Osteocyte (in vitro differentiated cells): ENCODE data around the gene ULK1. TPM values are rescaled to one million over a fixed set of nuclear protein-coding genes. Genes with fewer than 3 reads are reported as not detected.
A peak's percentile ranks its signal among the peaks of the same experiment; 100 is the strongest.
"Not testable (repeated sequence)": the region's sequence is repeated elsewhere in the genome, so short reads cannot be mapped to it uniquely, and the experiment has no call there.

Experiments used
- DNase-seq: peaks from one replicate; pipeline ENCODE4 v3.0.0; 2021; ENCODE audit warnings: mixed read lengths; ENCODE audit not compliant: unreplicated experiment; ENCODE audit errors: extremely low spot score
- H3K27ac Mint-ChIP-seq: one replicate; pipeline ENCODE4 v1.8.0; 2021; ENCODE audit warnings: mild to moderate bottlenecking, mixed read lengths; ENCODE audit not compliant: unreplicated experiment
- H3K27me3 Mint-ChIP-seq: one replicate; pipeline ENCODE4 v1.8.0; 2021; ENCODE audit warnings: mixed read lengths; ENCODE audit not compliant: unreplicated experiment
- H3K36me3 Mint-ChIP-seq: one replicate; pipeline ENCODE4 v1.8.0; 2021; ENCODE audit warnings: mixed read lengths; ENCODE audit not compliant: unreplicated experiment
- H3K4me1 Mint-ChIP-seq: one replicate; pipeline ENCODE4 v1.8.0; 2021; ENCODE audit warnings: mixed read lengths; ENCODE audit not compliant: unreplicated experiment
- H3K4me3 Mint-ChIP-seq: one replicate; pipeline ENCODE4 v1.8.0; 2021; ENCODE audit warnings: mild to moderate bottlenecking, moderate library complexity, mixed read lengths; ENCODE audit not compliant: unreplicated experiment
- H3K9me3 Mint-ChIP-seq: one replicate; pipeline ENCODE4 v1.8.0; 2021; ENCODE audit warnings: mixed read lengths; ENCODE audit not compliant: unreplicated experiment
- CTCF ChIP-seq: fragments of 200-600 bp; sonication (generic); IDR thresholded peaks from 2 replicates; pipeline ENCODE4 v1.5.0; 2021; ENCODE audit warnings: antibody characterized with exemption, mild to moderate bottlenecking, moderate library complexity
- total RNA-seq: library from RNA; stranded (reverse); gene quantifications from 2 replicates; pipeline ENCODE4 v1.2.1, GENCODE V29; 2021

ULK1 gene
- total RNA-seq, 1 donor from 2014 or later = 69.6 TPM

DNA sequence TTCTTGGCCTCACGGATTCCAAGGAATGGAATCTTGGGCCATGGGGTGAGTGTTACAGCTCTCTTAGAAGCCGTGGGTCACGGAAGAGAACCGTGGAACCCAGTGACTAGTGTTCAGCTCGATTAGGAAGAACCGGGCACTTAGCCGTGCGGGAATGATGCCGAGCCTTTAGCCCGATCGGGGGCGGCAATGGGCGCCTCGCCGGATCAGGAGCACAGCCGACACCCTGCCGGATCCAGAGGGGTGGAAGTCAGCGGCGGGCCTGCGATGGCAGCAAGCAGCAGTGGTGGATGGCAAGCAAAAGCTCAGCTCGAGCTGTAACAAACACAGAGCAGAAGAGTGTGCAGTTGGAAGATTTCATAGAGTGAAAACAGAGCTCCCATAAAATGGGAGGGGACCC, 21.1 kb upstream of the ULK1 start:
- no peak overlapping the region for H3K27ac Mint-ChIP-seq
- H3K27me3 Mint-ChIP-seq = no peaks in the 10 kb centered on the region
- no peaks in the 10 kb centered on the region for H3K36me3 Mint-ChIP-seq
- no peak overlapping the region for H3K4me3 Mint-ChIP-seq
- H3K4me1 Mint-ChIP-seq = peaks cover 20% of the 10 kb centered on the region
- no peak for DNase-seq
- no peak for TF ChIP-seq CTCF
- H3K9me3 Mint-ChIP-seq = no peaks in the 10 kb centered on the region

GRCh38 chr12:131874972-131875371, 19.4 kb upstream of the ULK1 start:
- not testable (repeated sequence) for H3K27ac Mint-ChIP-seq, H3K4me3 Mint-ChIP-seq, H3K9me3 Mint-ChIP-seq, H3K27me3 Mint-ChIP-seq, H3K36me3 Mint-ChIP-seq, DNase-seq
- H3K4me1 Mint-ChIP-seq = peaks cover 17% of the 10 kb centered on the region

DNA sequence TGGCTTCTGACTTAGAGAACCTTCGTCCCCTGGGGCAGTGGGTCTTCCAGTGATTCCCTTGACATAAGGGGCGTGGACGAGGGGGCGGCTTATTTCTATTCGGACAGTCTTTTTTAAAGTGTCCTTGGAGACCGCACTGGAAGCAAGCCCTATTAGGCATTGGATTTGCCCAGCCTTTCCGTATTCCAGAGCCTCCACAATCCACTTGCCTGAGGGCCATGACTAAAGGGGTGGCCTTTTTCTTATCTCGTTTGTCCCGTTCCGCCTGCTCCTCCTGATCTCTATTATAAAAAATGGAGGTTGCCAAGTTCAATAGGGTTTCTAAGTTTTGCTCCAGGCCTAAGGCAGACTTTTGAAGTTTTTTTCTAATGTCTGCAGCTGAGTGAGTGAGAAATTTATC, 17.2 kb upstream of the ULK1 start:
- H3K27ac Mint-ChIP-seq, H3K9me3 Mint-ChIP-seq, DNase-seq, H3K36me3 Mint-ChIP-seq, H3K4me1 Mint-ChIP-seq, H3K27me3 Mint-ChIP-seq, H3K4me3 Mint-ChIP-seq: not testable (repeated sequence)

- not testable (repeated sequence) for H3K27ac Mint-ChIP-seq, H3K27me3 Mint-ChIP-seq, DNase-seq, H3K4me3 Mint-ChIP-seq, H3K36me3 Mint-ChIP-seq, H3K9me3 Mint-ChIP-seq, H3K4me1 Mint-ChIP-seq
These were observed 16.0 kb upstream of the ULK1 start for GRCh38 chr12:131878436-131878835.

DNA sequence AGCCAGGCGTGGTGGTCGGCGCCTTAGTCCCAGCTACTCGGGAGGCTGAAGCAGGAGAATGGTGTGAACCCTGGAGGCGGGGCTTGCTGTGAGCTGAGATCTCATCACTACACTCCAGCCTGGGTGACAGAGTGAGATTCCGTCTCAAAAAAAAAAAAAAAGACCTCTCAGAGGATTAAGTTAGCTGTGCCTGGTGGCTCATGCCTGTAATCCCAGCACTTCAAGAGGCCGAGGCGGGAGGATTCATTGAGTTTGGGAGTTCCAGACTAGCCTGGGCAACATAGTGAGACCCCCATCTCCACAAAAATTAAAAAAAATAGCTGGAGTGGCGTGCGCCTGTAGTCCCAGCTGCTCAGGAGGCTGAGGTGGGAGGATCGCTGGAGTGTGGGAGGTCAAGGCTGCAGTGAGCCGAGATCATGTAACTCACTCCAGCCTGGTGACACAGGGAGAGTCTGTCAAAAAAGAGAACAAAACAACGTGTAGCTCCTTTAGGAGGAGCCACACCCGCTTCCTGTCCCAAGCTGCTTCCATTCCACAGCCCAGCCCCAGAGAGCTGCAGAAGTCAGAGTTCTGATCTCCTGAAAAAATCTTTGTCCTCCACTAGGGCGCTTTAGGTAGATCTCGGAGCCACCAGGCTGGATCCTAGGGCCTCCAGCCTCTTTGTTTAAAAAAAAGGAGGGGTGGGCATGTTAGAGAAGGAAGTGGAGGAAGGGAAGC, 11.5 kb upstream of the ULK1 start:
- Mint-ChIP-seq H3K27me3 (peaks cover 2% of the 10 kb centered on the region), H3K4me1 (peaks cover 14% of the 10 kb centered on the region), H3K36me3 (no peaks in the 10 kb centered on the region), H3K4me3 (peak overlapping the region; percentile 38), H3K27ac (peak overlapping the region; percentile 91), H3K9me3 (no peaks in the 10 kb centered on the region)
- DNase-seq = no peak
- peak; percentile 27 for TF ChIP-seq CTCF

- DNase-seq = no peak
- peaks cover 2% of the 10 kb centered on the region for H3K27me3 Mint-ChIP-seq
- H3K4me1 Mint-ChIP-seq = peaks cover 14% of the 10 kb centered on the region
- TF ChIP-seq CTCF = no peak
- no peaks in the 10 kb centered on the region for H3K9me3 Mint-ChIP-seq
- no peaks in the 10 kb centered on the region for H3K36me3 Mint-ChIP-seq
- H3K4me3 Mint-ChIP-seq = peak overlapping the region; percentile 38
- peak overlapping the region; percentile 91 for H3K27ac Mint-ChIP-seq
These were observed 10.9 kb upstream of the ULK1 start for GRCh38 chr12:131883521-131883900.

GRCh38 chr12:131885076-131885475, 9.3 kb upstream of the ULK1 start:
- not testable (repeated sequence) for H3K4me3 Mint-ChIP-seq
- peaks cover 14% of the 10 kb centered on the region for H3K4me1 Mint-ChIP-seq

More at GRCh38 chr12:131885076-131885475, 9.3 kb upstream of the ULK1 start:
- H3K9me3 Mint-ChIP-seq, DNase-seq, H3K27me3 Mint-ChIP-seq, H3K36me3 Mint-ChIP-seq, H3K27ac Mint-ChIP-seq: not testable (repeated sequence)
